Sigmoid colon (tissue), 4 donors: ENCODE measurements around the gene HDAC9.

Experiments used
- POLR2AphosphoS5 ChIP-seq, 4 donors: sonication (generic); formaldehyde crosslinking; IDR thresholded peaks; one replicate each; pipeline ENCODE4 v1.6.1; 2017; ENCODE audit warnings: antibody characterized with exemption in 4 of 4
- TF ChIP-seq, protein P1 (sequence below), 4 experiments: fragments of 450-650 bp in 3 of 4; fragments of 200-600 bp in 1 of 4; IDR thresholded peaks; one replicate each; pipeline ENCODE4 v1.5.1; 2016 to 2019; ENCODE audit warnings: antibody characterized with exemption in 4 of 4, mild to moderate bottlenecking in 3 of 4, moderate library complexity in 2 of 4

DNA sequence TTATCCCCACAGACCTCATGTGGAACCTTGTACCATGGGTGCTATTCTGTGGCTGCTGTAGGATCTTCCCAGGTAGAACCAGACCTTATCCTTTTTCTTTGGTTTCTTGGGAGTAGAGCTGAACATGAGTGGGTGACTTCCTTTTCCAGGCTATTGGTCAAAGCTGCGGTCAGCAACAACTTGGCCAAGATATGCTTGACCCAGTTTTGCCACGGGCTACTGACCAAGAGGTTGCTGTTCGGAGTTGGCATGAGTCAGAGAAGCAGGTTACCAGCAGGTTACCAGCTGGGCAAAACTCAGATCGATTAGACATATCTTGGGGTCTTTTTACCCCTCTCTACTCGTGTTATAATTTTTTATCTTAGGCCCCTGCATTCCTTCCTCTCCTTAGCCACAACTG, 36.7 kb upstream of the HDAC9 start:
- TF ChIP-seq, protein P1, sequence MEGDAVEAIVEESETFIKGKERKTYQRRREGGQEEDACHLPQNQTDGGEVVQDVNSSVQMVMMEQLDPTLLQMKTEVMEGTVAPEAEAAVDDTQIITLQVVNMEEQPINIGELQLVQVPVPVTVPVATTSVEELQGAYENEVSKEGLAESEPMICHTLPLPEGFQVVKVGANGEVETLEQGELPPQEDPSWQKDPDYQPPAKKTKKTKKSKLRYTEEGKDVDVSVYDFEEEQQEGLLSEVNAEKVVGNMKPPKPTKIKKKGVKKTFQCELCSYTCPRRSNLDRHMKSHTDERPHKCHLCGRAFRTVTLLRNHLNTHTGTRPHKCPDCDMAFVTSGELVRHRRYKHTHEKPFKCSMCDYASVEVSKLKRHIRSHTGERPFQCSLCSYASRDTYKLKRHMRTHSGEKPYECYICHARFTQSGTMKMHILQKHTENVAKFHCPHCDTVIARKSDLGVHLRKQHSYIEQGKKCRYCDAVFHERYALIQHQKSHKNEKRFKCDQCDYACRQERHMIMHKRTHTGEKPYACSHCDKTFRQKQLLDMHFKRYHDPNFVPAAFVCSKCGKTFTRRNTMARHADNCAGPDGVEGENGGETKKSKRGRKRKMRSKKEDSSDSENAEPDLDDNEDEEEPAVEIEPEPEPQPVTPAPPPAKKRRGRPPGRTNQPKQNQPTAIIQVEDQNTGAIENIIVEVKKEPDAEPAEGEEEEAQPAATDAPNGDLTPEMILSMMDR (IDR thresholded peaks at IDR 0.05): no peak
- TF ChIP-seq POLR2AphosphoS5 (IDR thresholded peaks at IDR 0.05): no peak
